NCI-H2107 treated with DMSO at 0.1 percent for 48 hours (cell line): ENCODE data around the gene TBC1D7.

Experiments used
- DNase-seq: peaks from one replicate; lab custom pipeline; 2025; ENCODE audit not compliant: unreplicated experiment; lab: John Stamatoyannopoulos, UW

Gene TBC1D7

DNA sequence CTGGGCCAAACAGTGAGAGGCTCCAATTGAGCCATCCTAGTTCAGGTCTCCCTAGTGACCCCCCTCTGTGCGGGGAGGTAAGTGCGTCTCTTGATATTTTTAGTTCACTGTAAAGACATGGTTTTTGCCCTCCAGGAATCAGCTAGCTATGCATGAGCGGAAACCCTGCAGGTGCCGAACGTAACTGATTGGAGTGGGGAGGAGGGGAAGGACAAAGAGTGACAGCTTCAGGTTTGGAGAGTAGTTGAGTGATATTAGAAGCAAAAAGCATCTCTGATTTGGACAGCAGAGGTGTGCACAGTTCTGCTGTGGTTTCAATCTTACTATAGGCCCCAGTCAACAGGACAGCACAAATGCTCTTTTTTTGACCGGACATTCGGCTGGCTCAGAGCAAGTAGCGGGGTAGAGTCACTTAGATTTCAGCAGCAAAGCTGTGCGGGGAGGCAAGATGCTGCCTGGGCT, 31.8 kb downstream of the TBC1D7 start:
- peak; percentile 21 for DNase-seq

DNA sequence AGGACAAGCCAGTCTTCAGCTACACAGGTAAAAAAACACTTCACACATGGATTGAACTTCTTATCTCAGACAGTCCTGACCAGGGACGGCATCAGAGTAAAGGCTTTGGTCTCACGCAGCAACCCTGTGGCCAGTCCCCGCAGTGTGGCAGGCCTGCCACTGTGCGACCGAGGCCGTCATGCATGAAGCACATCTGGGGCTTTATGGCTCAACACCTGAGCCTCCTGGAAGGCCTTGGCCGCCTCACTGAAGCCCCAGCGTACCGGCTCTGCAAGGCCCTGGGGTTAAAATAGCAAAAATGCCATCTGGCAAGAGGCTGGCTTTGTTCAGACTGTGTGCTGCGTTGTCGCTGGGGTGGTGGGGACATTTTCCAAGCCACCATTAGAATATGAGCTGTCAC, 32.8 kb downstream of the TBC1D7 start:
- DNase-seq: no peak

DNA sequence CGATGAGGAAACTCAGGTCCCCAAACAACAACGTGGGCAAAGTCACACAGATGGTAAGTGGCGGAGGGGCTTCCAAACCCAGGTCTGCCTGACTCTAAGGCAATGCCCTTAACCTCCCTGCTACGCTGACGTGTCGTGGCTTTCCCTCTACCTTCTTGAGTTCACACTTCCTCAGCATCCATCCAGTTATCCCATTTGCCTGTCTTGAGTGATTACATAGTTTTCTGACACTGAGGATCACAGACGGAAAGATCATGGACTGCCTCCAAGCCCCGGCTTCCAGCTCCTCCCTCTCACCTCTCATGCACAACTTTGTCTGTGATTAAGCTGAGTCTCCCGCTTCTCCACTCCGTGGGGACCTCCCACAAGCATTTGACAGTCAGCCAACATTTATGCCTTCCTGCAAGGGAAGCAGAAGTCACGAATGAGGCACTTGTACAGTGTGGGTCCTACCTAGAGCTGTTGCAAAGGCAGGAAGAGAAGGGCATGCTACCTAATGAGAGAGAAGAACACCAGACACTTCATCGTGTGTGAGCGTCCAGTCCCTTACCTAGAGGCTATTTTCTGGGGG, 33.8 kb downstream of the TBC1D7 start:
- DNase-seq: no peak

DNA sequence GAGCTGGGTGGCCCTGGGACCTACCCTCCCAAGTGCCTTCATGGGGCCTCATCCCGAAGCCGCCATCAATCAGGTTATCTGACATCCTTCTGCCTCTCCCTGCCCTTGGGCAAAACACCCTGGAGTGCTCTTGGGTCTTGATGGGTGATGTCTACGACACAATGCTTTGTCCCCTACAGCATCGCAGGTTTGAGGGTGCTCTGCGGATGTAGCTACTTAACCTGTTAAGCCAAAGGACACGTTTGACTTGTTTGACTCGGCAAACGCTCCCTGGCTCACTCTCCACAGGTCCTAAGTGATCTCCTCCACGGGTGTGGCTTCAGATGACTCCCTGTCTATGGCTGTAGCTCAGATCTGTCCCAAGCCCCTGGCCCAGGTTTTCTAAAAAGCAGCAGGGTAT, 35.6 kb downstream of the TBC1D7 start:
- DNase-seq: no peak

DNA sequence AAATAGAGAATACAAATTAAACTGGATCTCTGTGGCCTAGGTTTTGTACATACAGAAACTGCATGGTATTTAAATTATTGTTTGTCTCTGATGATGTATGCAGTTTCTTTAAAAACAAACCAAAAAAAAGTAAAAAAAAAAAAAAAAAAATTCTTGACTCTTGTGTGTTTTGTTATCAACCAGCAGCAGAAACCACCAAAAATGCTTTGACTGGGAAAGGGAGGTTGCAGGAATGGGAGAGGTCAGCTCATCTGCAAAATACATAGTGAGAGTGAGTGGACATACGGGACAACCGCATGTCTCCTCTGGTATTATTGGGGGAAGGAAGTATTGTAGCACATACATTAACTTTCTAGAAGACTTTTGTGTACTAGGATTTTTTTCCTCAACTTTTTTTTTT, 38.0 kb downstream of the TBC1D7 start:
- no peak for DNase-seq

DNA sequence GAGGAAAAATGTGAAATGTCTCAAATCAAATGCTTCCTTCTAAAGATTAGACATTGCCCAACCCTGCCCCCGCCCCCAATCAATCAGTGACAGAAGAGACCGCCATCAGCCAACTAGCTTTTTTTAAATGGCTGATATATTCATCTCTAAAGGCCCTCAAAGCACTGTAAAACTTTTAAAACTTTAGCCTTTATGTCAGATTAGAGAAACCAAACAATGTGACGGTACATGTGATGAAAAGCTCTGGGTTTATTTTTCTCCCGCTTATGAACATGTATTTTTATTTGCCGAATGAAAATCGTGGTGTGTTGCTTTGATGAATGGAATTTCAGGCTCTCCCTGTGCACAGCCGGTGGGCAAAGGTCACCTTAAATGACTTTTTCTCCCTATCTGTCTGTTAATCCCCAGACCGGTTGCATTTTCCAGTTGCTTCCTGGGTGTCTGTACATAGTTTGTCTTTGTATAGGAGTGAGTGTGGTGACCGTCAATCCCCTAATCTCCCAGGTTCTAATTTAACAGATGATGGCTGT, 38.5 kb downstream of the TBC1D7 start:
- DNase-seq: no peak

DNA sequence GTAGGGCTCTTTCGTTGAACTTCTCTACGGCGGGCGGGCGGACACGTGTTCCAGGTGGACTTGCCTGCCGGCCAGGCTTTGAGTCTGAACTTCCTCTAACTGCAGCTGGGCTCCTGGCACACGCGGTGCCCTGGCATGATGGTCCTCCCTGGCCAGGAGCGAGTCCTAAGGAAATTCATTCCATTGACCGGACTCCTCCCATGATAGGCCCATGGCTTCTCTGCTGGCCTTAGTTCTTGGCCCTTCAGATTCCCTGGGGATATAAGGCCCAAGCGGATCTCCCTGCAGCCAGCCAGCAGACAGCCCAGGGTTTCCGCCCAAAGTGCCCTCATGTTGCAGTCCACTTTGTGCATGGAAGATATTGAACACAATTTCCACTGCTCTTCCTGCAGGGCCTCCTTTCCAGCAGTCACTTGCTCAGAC, 39.4 kb downstream of the TBC1D7 start:
- no peak for DNase-seq

DNA sequence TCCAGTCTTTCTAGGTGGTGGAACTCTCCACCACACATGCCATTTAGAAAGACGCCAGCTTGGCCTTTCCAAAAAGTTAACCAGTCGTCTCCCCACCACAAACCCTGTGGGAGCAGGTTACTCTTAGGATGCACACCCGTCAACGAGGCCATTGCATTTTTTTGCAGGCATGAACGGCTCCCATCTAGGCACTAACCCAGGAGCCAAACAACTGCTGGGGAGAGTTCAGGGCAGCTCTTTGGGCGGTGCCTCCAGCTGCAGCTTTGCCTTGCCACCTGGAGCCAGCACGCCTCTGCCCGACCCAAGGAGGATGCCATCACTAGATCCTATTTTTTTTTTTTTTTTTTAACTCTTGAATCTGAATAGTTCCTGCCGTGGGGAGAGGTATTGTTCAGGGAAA, 39.9 kb downstream of the TBC1D7 start:
- no peak for DNase-seq

DNA sequence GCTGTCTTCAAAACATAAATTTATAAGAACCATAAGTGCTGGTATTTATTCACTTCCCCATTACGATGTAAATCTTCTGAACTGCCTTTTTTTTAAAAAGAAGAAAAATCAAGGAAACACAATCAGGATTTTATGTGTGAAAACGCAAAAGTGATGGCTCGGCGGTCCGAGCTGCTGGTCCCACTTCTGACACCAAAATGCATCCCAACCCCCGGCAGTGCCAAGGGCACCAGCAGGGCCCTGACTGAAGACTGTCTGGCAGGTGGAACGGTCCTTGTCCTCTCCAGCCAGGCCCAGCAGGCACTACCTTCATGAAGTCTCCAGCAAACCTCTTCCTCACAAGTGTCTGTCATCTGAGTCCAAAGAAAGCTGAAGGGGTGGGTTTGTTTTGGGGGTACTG, 41.2 kb downstream of the TBC1D7 start:
- DNase-seq: no peak

DNA sequence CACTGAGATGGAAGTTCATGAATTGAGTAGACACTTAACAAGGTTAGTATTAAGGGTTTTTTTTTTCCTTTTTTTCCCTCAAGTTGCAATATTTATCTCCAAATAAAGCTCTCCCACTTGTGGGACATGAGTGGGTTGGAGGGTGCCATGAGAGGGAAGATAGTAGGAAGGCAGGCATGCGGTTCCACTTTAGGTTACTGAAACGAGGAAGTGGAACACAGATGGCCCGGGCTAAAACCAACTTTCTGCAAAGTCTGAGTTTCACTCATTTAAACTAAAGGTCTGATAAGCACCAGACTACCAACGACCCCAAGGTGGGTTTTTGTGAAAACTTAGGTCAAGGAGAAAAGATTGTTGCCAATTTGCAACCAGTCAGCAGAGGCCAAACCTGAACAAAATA, 42.2 kb downstream of the TBC1D7 start:
- no peak for DNase-seq

DNA sequence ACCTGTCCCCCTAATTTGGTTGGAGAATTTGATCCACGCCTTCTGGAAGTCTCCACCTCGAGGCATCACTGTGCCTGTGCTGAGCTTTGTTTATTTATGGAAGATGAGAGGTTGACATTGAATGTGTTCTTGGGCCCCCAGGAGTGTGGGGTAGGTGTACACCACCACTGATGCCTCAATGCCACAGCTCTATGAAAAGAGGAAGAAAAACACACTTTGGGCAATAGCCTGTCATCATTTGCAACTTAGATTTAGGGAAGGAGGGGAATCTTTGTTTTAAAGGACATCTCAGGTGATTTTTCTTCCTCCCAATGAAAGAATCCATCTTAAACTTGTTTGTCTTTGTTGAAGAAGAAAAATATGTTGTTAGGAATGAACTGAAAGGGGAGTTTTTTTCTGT, 42.6 kb downstream of the TBC1D7 start:
- no peak for DNase-seq

DNA sequence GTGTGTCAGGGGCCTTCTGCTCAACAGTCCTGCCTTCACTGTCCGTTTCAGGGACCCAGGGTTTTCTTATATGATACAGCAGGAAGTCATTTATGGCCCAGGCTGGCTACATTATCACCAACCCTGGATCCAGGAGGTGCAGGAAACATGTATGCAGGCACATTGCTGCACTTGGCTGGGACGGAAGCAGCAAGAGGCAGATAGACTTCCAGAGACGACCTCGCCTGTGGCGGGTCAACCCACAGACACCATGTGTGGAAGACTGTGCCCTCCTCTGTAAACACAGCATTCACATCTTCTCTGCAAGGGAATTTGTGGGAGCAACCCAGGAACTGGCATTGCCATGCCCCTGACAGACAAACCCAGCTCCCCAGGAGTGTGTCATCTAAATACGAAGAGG, 43.7 kb downstream of the TBC1D7 start:
- no peak for DNase-seq

DNA sequence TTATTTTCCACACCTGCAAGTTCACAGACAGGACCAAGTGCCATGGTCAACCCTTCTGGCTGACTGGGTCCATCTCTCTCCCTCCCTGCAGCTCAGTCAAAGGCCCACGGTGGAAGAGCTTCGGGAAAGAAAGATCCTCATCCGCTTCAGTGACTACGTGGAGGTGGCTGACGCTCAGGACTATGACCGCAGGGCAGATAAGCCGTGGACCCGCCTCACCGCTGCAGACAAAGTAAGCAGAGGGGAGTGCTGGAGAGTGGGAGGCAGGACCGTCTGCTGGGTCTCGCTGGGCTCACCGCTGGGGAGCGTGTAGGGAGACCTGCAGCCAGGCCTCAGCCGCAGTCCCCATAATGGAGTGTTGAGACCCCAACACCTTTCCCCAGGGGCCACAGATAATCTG, 45.0 kb downstream of the TBC1D7 start:
- no peak for DNase-seq

DNA sequence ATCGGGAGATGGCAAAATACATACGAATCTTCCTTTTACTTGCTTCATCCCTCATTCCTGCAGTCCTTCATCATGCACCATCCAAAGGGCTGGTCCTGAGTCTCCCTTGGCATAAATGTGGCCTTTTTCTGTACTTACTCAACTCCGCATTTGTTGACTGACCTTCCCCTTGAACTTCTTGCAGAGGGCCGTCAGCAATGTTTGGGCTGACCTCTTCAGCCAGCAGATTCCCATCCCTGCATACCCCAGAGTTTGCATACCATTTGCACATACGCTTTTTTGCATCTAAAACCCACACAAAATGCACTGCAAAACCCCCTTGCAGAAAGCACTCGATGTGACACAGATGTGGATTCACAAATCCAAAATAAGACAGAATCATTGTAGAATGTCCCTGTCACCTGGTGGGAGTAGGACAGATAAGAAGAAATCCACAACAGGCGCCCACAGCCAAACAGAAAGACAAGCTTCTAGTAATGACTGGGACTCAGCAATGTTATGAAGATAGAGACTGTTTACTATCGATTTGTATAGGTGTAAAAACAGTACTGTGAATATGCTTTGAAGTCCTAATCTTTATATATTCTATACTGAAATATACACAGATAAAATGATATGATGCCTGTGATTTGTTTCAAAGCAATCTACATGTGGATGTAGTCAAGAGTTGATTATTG, 45.8 kb downstream of the TBC1D7 start:
- no peak for DNase-seq

DNA sequence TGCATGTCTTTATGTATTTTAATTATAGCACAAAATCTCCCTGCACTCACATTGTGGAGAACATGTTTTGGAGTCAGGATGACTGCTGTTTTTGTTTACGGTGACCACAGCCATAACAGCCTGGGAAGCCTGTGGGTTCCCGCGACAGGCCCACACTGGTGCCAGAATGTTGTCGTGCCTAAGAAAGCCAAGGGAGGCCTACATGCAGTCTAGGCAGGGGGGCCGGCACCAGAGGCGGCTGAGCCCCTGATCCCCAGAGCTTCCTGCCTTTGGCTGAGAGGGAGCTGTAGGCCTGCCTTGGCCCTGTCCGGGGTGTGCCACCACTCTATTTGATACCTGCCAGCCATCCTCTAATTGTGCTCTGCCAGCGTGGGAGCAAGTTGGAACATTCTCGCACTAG, 46.7 kb downstream of the TBC1D7 start:
- DNase-seq: no peak

DNA sequence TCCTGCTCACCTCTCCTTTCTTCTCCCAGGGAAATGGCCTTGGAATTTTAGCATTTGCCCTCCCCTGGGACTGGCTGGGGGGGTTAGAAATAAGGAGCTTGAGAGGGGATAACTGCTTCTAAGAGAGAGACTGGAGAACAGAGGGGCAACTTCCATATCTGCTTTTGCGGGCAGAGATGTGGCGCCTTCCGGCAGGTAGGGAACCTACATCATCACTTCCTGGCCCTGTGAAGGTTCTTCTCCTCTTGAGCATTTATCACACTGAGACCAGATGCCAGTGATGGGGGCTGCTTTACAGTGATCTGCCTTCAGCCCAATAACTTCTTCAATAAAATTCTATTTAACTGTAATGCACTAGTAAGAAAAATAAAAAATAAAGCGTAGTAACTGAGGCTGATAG, 48.1 kb downstream of the TBC1D7 start:
- no peak for DNase-seq

DNA sequence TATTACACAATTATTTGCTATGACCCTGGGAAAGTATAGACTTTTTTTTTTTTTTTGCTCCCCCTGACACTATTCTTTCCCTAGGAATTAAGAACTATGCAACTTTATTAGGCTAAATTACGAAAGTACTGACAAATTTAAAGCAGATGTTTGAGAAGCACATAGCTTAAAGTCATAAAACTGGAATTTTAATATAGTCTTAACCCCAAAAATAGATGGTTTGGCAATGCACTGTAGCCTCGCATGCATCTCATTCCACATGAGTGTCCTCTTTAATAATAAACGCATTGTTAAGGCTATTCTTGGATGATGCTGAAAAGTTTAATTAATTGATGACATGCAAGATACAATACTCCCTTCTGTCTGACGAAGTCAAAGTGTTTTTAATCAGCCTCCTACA, 49.3 kb downstream of the TBC1D7 start:
- no peak for DNase-seq

DNA sequence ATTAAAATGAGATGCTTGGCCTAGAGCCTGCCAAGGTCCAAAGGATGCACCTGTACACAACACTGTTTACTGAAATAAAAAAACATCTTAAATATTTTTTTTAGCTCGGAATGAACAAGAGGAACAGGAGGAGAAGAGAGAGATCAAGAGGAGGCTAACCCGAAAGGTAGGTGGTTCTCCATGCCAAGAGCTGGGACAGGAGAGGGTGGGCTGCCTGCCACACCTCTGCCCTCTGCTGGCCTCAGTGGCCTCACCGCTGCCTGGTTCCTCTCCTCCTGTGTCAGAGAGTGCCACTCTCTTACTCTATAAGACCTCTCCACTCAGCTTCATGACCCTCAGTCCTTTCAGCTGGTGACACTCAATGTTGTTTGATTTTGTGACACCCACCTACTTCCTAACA, 50.2 kb downstream of the TBC1D7 start:
- DNase-seq: peak; percentile 2

DNA sequence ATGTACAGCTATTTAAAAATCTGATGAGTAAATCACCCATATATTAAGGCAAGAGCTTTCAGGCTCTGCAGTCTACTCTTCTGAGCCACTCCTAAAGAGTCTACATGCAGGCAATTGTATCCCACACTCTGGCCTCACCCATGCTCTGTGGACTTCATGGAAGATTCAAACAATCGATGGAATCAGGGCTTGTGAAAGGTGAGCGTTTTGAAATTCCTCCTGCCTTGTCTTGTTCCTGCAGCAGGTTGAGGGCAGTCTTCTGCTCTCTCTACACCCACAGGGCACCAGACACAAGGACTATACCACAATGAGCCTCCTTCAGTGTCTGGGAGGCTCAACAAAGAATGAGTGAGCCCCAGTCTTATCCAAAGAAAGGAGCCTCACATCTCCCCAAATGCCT, 51.1 kb downstream of the TBC1D7 start:
- DNase-seq: no peak

DNA sequence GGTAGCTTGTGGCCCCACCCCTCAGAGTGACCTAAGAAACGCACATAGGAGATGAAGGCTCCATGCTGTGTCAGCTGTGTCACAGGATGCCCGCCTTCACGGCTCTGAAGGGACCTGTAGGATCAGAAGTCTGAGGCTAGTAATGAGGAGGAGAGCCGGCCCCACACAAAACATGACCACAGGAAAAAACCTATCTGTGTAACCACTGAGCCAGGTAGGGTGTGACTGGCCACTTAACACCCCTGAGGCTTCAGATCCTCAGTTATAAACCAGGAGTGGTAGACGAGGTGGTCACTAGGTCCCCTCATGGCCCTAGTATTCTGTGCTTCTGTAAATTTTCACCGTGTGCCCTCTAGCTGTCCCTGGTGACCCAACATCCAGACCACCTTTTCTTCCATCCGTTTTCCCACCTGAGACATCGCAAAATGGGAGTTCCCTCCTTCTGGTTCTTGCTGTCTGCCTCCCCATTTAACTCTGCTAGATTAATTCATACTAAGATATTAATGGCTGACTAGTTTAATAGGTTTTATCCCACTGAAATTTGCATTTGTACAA, 52.8 kb downstream of the TBC1D7 start:
- no peak for DNase-seq

DNA sequence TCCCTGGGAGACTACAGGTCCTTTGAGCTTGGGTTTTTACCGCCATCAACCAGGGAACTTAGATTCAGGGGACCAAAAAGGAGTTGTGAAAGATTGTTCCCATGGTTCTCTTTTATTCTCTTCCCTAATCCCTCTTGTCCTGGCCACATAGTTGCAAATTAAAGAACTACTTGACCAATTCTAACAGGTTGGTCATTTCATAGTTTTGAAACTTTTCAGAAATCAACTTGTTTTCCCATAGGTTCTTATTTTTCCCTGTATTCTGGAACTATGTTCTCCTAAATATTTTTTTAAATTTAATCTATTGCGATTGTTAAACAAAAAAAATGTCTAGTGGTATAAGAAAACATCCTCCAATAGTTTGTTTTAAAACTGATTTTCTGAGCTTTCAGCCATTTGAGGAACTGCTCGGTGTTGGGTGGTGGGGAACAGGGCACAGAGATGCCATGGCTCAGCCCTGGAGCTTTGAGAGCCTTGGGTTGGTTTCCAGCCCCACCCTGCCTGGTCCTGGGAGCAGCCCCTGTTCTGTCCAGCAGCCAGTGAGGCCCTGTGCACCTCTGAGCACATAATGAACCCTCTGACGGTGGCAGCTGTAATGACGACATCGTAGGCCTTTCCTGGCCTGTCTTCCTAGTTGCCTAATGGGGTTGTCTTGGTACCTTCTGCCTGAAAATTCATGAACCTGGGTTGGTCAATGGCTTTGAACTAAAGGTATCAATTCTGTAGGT, 53.5 kb downstream of the TBC1D7 start:
- DNase-seq: no peak
